Measurements from ENCODE around the gene GJA1.

The GJA1 gene

GRCh38 chr6:121480099-121480713 is 44.8 kb downstream of the GJA1 start:
- no peak for TF ChIP-seq SIN3A (IDR thresholded peaks at IDR 0.05; ENCODE audit: borderline replicate concordance, insufficient read depth, low read length)
- TF ChIP-seq POLR2AphosphoS5 (IDR thresholded peaks at IDR 0.05; ENCODE audit: low read depth, low read length) = no peak
- TF ChIP-seq FOXP2 (optimal IDR thresholded peaks at IDR 0.05; ENCODE audit: borderline replicate concordance, extremely low read depth, extremely low read length, insufficient read depth) = no peak
- TF ChIP-seq, protein P1, sequence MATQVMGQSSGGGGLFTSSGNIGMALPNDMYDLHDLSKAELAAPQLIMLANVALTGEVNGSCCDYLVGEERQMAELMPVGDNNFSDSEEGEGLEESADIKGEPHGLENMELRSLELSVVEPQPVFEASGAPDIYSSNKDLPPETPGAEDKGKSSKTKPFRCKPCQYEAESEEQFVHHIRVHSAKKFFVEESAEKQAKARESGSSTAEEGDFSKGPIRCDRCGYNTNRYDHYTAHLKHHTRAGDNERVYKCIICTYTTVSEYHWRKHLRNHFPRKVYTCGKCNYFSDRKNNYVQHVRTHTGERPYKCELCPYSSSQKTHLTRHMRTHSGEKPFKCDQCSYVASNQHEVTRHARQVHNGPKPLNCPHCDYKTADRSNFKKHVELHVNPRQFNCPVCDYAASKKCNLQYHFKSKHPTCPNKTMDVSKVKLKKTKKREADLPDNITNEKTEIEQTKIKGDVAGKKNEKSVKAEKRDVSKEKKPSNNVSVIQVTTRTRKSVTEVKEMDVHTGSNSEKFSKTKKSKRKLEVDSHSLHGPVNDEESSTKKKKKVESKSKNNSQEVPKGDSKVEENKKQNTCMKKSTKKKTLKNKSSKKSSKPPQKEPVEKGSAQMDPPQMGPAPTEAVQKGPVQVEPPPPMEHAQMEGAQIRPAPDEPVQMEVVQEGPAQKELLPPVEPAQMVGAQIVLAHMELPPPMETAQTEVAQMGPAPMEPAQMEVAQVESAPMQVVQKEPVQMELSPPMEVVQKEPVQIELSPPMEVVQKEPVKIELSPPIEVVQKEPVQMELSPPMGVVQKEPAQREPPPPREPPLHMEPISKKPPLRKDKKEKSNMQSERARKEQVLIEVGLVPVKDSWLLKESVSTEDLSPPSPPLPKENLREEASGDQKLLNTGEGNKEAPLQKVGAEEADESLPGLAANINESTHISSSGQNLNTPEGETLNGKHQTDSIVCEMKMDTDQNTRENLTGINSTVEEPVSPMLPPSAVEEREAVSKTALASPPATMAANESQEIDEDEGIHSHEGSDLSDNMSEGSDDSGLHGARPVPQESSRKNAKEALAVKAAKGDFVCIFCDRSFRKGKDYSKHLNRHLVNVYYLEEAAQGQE (IDR thresholded peaks at IDR 0.05; ENCODE audit: insufficient read depth in 1 of 2, low read depth in 2 of 2, low read length in 2 of 2) = no peak
- TF ChIP-seq TAF1 (IDR thresholded peaks at IDR 0.05; ENCODE audit: borderline replicate concordance, insufficient read depth, low read length) = no peak

- TF ChIP-seq SIN3A (IDR thresholded peaks at IDR 0.05; ENCODE audit: borderline replicate concordance, insufficient read depth, low read length) (no peak), POLR2AphosphoS5 (IDR thresholded peaks at IDR 0.05; ENCODE audit: low read depth, low read length) (no peak), TAF1 (IDR thresholded peaks at IDR 0.05; ENCODE audit: borderline replicate concordance, insufficient read depth, low read length) (no peak), FOXP2 (optimal IDR thresholded peaks at IDR 0.05; ENCODE audit: borderline replicate concordance, extremely low read depth, extremely low read length, insufficient read depth) (no peak)
- TF ChIP-seq, protein P1 (IDR thresholded peaks at IDR 0.05; ENCODE audit: insufficient read depth in 1 of 2, low read depth in 2 of 2, low read length in 2 of 2) = no peak
Measured at GRCh38 chr6:121482004-121482693, 46.7 kb downstream of the GJA1 start.

GRCh38 chr6:121482751-121483150 is 47.3 kb downstream of the GJA1 start:
- TF ChIP-seq, protein P1 (IDR thresholded peaks at IDR 0.05; ENCODE audit: insufficient read depth in 1 of 2, low read depth in 2 of 2, low read length in 2 of 2) = no peak
- TF ChIP-seq SIN3A (IDR thresholded peaks at IDR 0.05; ENCODE audit: borderline replicate concordance, insufficient read depth, low read length) (no peak), POLR2AphosphoS5 (IDR thresholded peaks at IDR 0.05; ENCODE audit: low read depth, low read length) (no peak), TAF1 (IDR thresholded peaks at IDR 0.05; ENCODE audit: borderline replicate concordance, insufficient read depth, low read length) (no peak), FOXP2 (optimal IDR thresholded peaks at IDR 0.05; ENCODE audit: borderline replicate concordance, extremely low read depth, extremely low read length, insufficient read depth) (no peak)

GRCh38 chr6:121485359-121485811 is 49.9 kb downstream of the GJA1 start:
- TF ChIP-seq FOXP2 (optimal IDR thresholded peaks at IDR 0.05; ENCODE audit: borderline replicate concordance, extremely low read depth, extremely low read length, insufficient read depth) (no peak), SIN3A (IDR thresholded peaks at IDR 0.05; ENCODE audit: borderline replicate concordance, insufficient read depth, low read length) (no peak), POLR2AphosphoS5 (IDR thresholded peaks at IDR 0.05; ENCODE audit: low read depth, low read length) (no peak), TAF1 (IDR thresholded peaks at IDR 0.05; ENCODE audit: borderline replicate concordance, insufficient read depth, low read length) (no peak)
- TF ChIP-seq, protein P1 (IDR thresholded peaks at IDR 0.05; ENCODE audit: insufficient read depth in 1 of 2, low read depth in 2 of 2, low read length in 2 of 2) = no peak
